ENCODE data around the gene OPA3.
"Not testable (repeated sequence)": the region's sequence is repeated elsewhere in the genome, so short reads cannot be mapped to it uniquely, and the experiment has no call there.

OPA3 gene

GRCh38 chr19:45517641-45518468 is 66.7 kb downstream of the OPA3 start:
- FAIRE-seq, result no peak

DNA sequence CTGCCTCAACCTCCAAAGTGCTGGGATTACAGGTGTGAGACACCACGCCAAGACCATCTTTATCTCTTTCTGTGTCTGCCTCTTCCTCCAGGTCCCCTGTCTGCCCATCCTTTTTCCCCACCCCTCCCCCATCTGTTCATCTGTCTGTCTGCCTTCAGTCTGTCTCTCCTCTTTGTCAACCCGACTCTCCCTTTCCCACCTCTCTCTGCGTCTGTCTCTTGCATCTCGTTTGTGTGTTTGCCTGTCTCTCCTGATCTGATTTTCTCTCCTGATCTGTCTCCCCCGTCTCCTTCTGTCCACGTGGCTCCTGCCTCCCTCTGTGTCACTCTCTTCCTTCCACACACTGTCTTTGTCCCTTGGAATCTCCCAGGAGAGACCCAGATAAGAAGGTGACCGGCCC is 67.4 kb downstream of the OPA3 start:
- FAIRE-seq, result no peak

GRCh38 chr19:45515807-45516401 is 68.7 kb downstream of the OPA3 start:
- no peak for FAIRE-seq

- FAIRE-seq, result no peak
Measured at GRCh38 chr19:45515081-45515624, 69.4 kb downstream of the OPA3 start.

DNA sequence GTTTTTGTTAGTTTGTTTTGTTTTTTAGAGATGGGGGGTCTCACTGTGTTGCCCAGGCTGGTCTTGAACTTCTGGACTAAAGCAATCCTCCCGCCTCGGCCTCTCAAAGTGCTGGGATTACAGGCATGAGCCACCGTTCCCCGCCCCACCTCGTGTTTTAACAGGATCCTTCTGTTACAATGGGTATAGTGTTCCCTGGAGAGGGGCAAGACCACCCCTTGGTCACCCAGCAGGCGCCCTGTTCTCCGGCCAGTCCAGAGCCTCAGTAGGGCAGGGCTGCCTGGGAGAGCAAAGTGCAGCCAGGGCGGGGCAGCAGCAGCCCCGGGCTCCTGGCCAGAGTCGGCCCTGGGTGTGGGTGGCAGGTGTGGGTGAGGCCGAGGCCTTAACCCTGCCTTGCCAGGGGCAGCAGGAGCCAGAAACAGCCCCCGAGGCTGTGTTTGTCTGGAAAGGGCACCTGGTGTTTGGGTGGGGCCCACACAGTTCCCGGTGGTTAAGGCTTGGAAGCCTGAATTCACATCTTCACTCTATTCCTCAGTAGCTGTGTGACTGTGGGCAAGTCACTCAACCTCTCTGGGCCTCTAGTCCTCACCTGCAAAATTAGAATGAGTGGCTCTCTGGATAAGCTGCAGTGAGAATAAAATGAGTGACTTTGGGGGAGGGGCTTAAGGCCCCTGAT is 70.1 kb downstream of the OPA3 start:
- FAIRE-seq, result no peak

GRCh38 chr19:45512881-45513483 is 71.6 kb downstream of the OPA3 start:
- FAIRE-seq, result no peak

- no peak for FAIRE-seq
Measured at GRCh38 chr19:45511074-45511473, 73.5 kb downstream of the OPA3 start.

DNA sequence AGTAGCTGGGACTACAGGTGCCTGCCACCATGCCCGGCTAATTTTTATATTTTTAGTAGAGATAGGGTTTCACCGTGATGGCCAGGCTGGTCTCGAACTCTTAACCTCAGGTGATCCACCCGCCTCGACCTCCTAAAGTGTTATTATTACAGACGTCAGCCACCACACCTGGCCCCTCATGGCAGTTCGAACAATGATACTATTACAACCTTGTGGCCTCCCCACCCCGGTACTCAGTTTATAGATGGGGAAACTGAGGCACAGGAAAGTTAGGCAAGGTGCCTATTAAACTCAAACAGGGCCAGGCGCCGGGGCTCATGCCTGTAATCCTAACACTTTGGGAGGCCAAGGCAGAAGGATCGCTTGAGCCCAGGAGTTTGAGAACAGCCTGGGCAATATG is 74.2 kb downstream of the OPA3 start:
- not testable (repeated sequence) for FAIRE-seq

DNA sequence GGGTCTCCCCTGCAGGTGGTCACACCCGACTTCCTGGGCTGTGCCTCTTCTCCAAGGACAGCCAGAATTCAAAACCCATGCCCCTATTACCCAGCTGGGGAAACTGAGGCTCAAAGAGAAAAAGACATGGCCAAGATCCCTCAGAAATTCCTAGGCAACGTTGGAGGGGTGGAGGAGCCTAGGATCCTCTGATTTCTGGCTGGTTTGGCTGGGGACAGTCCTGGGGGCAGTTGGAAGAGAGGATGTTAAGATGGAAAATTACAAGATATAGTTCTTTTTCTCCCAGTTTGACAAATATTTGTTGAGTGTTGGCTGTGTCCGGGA is 74.9 kb downstream of the OPA3 start:
- no peak for FAIRE-seq

GRCh38 chr19:45508861-45509691 is 75.5 kb downstream of the OPA3 start:
- no peak for FAIRE-seq

DNA sequence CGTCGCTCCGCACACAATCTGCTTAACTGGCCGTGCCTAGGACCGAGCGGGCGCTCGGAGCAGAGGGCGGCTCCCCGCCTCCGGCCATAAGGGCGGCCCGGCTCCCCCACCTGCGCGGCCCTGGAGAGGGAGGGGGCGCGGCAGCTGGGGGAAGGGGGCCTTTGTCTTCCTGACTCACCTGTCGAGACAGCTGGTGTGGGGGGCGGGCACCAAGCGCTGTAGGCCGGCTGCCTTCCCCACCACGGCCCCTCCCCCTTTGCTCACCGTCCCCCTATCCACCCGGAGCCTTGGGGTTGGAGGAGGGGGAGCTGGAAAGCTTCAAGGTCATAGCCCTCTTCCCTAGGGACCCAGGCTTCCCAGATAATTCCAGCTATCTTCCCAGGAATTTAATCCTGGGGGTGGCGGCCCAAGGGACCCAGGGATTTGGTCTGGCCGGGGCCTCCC is 76.2 kb downstream of the OPA3 start:
- FAIRE-seq, result no peak

DNA sequence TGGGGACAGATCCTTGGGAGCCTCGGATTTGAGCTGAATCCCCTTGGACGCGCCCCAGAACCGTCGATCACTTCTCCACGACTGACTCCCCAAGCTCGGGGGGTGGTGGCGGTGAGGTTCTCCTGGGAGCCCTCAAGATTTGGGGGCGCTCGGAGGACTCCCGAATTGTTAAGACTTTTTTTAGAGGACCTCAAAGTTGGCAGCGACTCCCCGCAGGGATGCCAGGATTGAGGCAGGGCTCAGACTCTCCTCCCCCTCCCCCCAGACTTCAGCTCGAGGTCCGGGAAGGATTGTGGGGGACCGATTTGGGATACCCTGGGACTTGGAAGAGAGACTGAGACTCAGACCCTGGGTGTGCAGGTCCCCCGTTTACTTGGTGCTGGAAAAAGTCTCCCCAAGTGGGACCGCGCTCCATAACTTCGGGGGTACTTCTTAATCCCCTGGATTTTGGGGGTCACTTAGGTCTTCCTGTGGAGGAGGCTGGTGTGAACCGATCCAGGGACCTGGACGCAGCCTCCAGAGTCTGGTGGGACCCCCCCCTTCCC is 76.7 kb downstream of the OPA3 start:
- FAIRE-seq, result no peak

- FAIRE-seq, result peak; percentile 27
Measured at GRCh38 chr19:45506989-45507871, 77.4 kb downstream of the OPA3 start, which contains the start of gene VASP. VASP (plus strand) TSS chr19:45507479; CDS start chr19:45507772, 293 bp downstream.

DNA sequence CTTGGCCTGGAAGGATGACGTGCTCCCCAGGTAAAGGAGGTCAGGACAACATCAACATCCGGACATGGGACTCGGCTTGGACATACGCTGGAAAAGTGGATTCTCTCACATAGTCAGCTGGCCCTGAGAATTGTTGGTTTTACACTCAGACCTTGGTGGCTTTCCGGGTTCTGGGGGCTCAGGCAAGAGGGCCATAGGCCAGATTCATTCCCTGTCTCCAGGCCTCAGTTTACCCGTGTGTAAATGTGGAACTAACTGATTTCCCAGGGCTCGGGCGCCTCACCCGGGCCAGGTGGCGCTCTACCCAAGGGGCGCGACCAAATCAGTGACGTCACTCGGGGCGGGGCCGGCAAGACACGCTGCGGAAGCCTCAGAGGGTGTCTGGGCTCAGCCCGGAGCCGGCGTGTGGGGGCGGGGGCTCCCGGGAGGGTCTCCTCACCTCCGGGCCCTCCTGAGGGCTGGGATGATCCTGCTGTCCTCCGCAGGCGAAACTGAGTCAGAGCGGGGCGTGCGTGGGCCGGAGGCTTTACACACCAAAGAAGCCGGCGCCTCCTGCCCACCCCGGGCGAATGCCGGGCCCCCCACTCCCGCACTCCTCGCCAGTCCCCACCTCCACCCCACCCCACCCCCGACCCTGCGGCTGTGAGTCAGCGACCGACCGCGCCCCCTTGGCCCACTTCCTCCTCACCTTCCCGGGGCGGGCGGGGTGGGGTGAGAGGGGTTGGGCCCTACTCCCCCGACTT is 78.2 kb downstream of the OPA3 start:
- no peak for FAIRE-seq

GRCh38 chr19:45505996-45506245 is 78.7 kb downstream of the OPA3 start:
- no peak for FAIRE-seq

GRCh38 chr19:45505151-45505995 is 79.2 kb downstream of the OPA3 start:
- FAIRE-seq, result no peak

DNA sequence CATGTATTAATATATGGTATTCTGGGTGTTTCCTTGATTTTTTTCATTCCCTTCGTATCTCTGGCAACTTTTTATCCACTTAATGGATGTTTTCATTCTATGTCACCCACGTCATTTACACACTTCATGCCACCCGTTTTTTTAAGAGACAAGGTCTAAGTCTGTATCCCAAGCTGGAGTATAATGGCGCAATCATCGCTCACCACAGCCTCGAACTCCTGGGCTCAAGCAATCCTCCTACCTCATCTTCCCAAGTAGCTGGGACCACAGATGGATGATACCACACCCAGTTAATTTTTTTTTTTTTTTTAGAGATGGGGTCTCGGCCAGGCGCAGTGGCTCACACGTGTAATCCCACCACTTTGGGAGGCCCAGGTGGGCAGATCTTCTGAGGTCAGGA is 80.7 kb downstream of the OPA3 start:
- no peak for FAIRE-seq

GRCh38 chr19:45502111-45502510 is 82.5 kb downstream of the OPA3 start:
- FAIRE-seq, result no peak

DNA sequence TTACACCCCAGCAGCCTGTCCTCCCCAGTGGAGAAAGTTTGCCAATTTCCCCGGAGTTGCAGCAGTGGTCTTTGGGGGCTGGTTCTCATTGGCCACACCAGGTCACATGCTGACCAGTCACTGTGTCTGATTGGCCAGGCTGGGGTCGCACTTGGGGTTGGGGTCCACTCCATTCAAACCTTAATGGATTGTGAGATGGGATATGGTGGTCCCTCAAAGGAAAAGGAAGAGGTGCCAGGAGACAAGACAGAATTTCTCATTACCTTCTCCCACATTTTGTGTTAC is 82.9 kb downstream of the OPA3 start:
- no peak for FAIRE-seq

Measured in A204.1 (cell line).